Kidney (tissue), 14 donors: Measurements from ENCODE around the gene LYST. TPM values are rescaled to one million over a fixed set of nuclear protein-coding genes. Genes with fewer than 3 reads are reported as not detected.

Source experiments
- DNase-seq, 5 donors: peaks; one replicate each; pipeline ENCODE4 v3.0.0-alpha.2; 2013 to 2020
- FAIRE-seq: peaks from 2 replicates; lab custom pipeline; 2012; peaks lifted over from hg19 to GRCh38; lab: Jason Lieb, UNC
- H3K27ac ChIP-seq, 2 donors: one replicate each; pipeline ENCODE4 v1.7.0; 2013; ENCODE audit warnings: low read depth in 2 of 2, low read length in 2 of 2, inconsistent platforms in 1 of 2
- H3K27me3 ChIP-seq: one replicate; pipeline ENCODE4 v1.7.1; 2013; ENCODE audit warnings: low read length, inconsistent platforms; ENCODE audit not compliant: control insufficient read depth, insufficient read depth
- H3K36me3 ChIP-seq, 3 donors: one replicate each; pipeline versions ENCODE4 v1.7.0 to v1.7.1; 2013; ENCODE audit warnings: low read length in 3 of 3, control low read depth in 1 of 3, inconsistent platforms in 1 of 3; ENCODE audit not compliant: insufficient read depth in 3 of 3, control insufficient read depth in 2 of 3
- H3K4me1 ChIP-seq, 3 donors: one replicate each; pipeline versions ENCODE4 v1.7.0 to v1.7.1; 2013; ENCODE audit warnings: low read length in 3 of 3, inconsistent platforms in 1 of 3, low read depth in 1 of 3; ENCODE audit not compliant: control insufficient read depth in 2 of 3, insufficient read depth in 2 of 3
- H3K4me3 ChIP-seq, 3 donors: one replicate each; pipeline versions ENCODE4 v1.7.0 to v1.8.1; 2013; ENCODE audit warnings: low read length in 3 of 3, control low read depth in 1 of 3, inconsistent platforms in 1 of 3
- H3K9ac ChIP-seq, 3 donors: one replicate each; pipeline versions ENCODE4 v1.7.0 to v1.7.1; 2013; ENCODE audit warnings: low read length in 3 of 3, control low read depth in 1 of 3, inconsistent platforms in 1 of 3
- H3K9me3 ChIP-seq, 3 donors: one replicate each; pipeline versions ENCODE4 v1.7.0 to v1.7.1; 2013; ENCODE audit warnings: low read length in 3 of 3, control low read depth in 1 of 3, inconsistent platforms in 1 of 3; ENCODE audit not compliant: control insufficient read depth in 2 of 3, insufficient read depth in 1 of 3
- intact Hi-C: fragments of 100-400 bp; cut with DNase I; formaldehyde crosslinking; loops from one replicate; pipeline ENCODE4 v1.11.1; 2022
- polyA plus RNA-seq: library from polyadenylated mRNA; stranded (reverse); fragments of 350-450 nt; fragmentation: Illumina TruSeq; extraction: RNeasy Lipid Tissue Mini Kit (QIAGEN cat#74804); gene quantifications from one replicate; pipeline ENCODE4 v1.2.3, GENCODE V29; 2014; ENCODE audit warnings: low read depth, low replicate concordance; ENCODE audit not compliant: insufficient read depth
- total RNA-seq: library from RNA; stranded (reverse); fragmentation: NEBNext Ultra II Directional; extraction: Animal tissue kit (Norgen Biotek cat#: 25700); gene quantifications from one replicate; pipeline ENCODE4 v1.2.1, GENCODE V29; 2021
- TF ChIP-seq, protein P1 (sequence below): IDR thresholded peaks from 3 replicates; pipeline ENCODE4 v1.5.1; 2012; ENCODE audit warnings: mild to moderate bottlenecking, moderate library complexity, borderline replicate concordance; ENCODE audit not compliant: insufficient read depth; ENCODE audit errors: extremely low read depth
- donor health status: control.
- donor health status: control.
- donor health status: control.
- donor health status: control.
- donor health status: control.
- donor health status: DM: yes; HTN: yes; CAD: no.
- donor health status: Normal renal cell carcinoma (clear cell type).

The LYST gene
- total and polyA plus RNA-seq, 2 donors from 2014 or later: 4.6 to 30.3 TPM

DNA sequence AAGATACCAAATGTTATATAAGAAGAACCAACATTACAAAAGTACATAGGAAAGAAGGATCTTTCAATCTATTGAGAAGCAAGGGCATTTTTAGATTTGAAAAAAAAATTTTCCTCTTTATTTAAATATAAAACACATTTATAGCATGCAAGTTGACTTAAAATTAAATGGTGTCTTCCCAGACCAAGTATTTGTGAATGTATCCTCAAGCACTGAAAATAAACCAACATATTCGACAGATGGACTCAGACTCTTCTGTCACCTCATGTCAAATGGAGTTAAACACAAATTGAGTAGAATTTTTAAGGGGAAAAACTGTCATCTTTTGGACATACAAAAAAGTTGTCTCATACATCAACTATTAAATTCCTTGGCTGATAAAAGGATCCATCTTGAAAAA lies 140.1 kb downstream of the LYST start:
- no peak for DNase-seq
- Histone ChIP-seq H3K9me3 (no peaks in the 10 kb centered on the region), H3K4me3 (no peak overlapping the region), H3K4me1 (no peaks in the 10 kb centered on the region), H3K36me3 (peaks cover 2 to 23% (median 9%) of the 10 kb centered on the region in 3 donors), H3K27me3 (no peaks in the 10 kb centered on the region), H3K9ac (no peak overlapping the region), H3K27ac (no peak overlapping the region)
- intact Hi-C loops: no loop called here
- TF ChIP-seq, protein P1, sequence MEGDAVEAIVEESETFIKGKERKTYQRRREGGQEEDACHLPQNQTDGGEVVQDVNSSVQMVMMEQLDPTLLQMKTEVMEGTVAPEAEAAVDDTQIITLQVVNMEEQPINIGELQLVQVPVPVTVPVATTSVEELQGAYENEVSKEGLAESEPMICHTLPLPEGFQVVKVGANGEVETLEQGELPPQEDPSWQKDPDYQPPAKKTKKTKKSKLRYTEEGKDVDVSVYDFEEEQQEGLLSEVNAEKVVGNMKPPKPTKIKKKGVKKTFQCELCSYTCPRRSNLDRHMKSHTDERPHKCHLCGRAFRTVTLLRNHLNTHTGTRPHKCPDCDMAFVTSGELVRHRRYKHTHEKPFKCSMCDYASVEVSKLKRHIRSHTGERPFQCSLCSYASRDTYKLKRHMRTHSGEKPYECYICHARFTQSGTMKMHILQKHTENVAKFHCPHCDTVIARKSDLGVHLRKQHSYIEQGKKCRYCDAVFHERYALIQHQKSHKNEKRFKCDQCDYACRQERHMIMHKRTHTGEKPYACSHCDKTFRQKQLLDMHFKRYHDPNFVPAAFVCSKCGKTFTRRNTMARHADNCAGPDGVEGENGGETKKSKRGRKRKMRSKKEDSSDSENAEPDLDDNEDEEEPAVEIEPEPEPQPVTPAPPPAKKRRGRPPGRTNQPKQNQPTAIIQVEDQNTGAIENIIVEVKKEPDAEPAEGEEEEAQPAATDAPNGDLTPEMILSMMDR: no peak
- no peak for FAIRE-seq

DNA sequence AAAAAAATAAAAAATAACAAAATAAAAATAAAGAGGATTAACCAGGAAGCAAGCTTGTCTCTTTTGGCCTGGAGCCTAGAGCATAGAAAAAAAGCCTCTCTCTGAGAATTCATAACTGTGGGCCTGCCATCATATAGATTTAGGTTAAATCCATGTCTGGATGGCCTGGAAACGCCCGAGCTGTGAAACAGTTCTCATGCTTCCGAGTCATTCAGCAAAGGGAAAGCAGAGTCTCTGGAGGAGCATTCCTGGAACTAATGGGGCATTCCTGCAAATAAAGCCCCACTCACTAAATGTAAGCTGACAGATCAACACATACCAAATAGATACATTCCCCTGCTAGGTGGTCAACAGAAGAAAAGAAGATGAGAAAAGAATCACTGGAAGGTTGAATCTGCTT lies 141.3 kb downstream of the LYST start:
- Histone ChIP-seq H3K4me1 (no peaks in the 10 kb centered on the region), H3K36me3 (peaks cover 2 to 19% (median 11%) of the 10 kb centered on the region in 3 donors), H3K4me3 (no peak overlapping the region), H3K27ac (no peak overlapping the region), H3K9me3 (no peaks in the 10 kb centered on the region), H3K9ac (no peak overlapping the region), H3K27me3 (no peaks in the 10 kb centered on the region)
- TF ChIP-seq, protein P1: no peak
- FAIRE-seq (no peak), DNase-seq (peak in 3 of 5 donors; percentile 21 to 74 (median 35))
- intact Hi-C loops: no loop called here

DNA sequence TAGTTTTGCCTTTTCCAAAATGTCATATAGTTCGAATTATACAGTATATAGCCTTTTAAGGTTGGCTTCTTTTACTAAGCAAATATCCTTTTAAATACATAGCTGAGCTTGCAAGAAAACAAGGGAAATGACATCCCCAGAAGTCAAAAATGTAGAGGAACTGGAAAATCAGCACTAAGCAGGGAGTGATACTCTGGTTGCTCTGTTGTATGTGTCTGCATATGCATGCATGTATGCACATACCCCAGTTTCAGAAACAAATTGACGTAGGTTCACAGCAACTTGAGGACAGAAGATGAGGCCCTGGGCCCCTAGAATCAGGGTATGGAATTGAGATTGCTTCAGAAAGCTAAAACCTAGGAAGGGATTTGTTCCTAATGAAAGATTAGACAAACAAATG lies 142.0 kb downstream of the LYST start:
- H3K4me3 ChIP-seq: no peak overlapping the region
- no peak for DNase-seq
- H3K36me3 ChIP-seq: peaks cover 2 to 19% (median 11%) of the 10 kb centered on the region in 3 donors
- intact Hi-C loops: no loop called here
- H3K27me3 ChIP-seq: no peaks in the 10 kb centered on the region
- TF ChIP-seq, protein P1: no peak
- H3K9me3 ChIP-seq: no peaks in the 10 kb centered on the region
- H3K27ac ChIP-seq: no peak overlapping the region
- no peak for FAIRE-seq
- no peaks in the 10 kb centered on the region for H3K4me1 ChIP-seq
- H3K9ac ChIP-seq: no peak overlapping the region

DNA sequence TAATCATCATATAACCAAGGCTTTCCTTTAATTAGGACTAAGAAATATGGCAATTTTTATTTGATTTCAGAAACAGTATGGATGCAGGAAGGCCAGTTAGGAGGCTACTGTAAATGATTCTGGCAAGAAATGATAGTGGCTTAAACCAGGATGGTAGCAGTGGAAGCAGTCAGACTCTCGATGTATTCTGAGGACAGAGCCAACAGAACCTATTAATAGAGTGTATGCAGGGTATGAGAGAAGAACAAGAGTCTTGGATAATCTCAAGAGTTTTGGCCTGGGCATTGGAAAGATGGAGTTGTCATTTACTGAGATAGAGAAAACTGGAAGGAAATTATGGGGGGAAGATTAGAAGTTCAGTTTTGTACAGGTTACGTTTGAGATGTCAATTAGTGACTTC lies 143.8 kb downstream of the LYST start:
- no peak for DNase-seq
- no peak for FAIRE-seq
- TF ChIP-seq, protein P1: no peak
- H3K27me3 ChIP-seq: no peaks in the 10 kb centered on the region
- no peaks in the 10 kb centered on the region for H3K4me1 ChIP-seq
- H3K9me3 ChIP-seq: no peaks in the 10 kb centered on the region
- intact Hi-C loops: no loop called here
- no peak overlapping the region for H3K4me3 ChIP-seq
- peaks cover 2 to 11% (median 10%) of the 10 kb centered on the region in 3 donors for H3K36me3 ChIP-seq
- H3K27ac ChIP-seq: no peak overlapping the region
- H3K9ac ChIP-seq: no peak overlapping the region
